HepG2 (cell line): ENCODE results near the gene MBNL3. TPM values are rescaled to one million over a fixed set of nuclear protein-coding genes. Genes with fewer than 3 reads are reported as not detected.

Experiments
- ATAC-seq: fragments of 200-7000 bp; cut with Tn5 transposase; 3 replicates; pipeline ENCODE4 v1.9.1; 2020; ENCODE audit warnings: mild to moderate bottlenecking, moderate library complexity
- BruUV-seq: library from RNA; stranded (reverse); fragments of 400-500 nt; replicated peaks from 2 replicates; lab custom pipeline; 2021; lab: Mats Ljungman, UMichigan
- CTCF ChIA-PET: fragments of 300-600 bp; formaldehyde crosslinking; extraction: SDS; loops from one replicate; lab custom pipeline; 2021; ENCODE audit warnings: low total read pairs, inconsistent platforms, low intra/inter-chr PET ratio; lab: Yijun Ruan, JAX
- POLR2A ChIA-PET: fragments of 350-600 bp; sonication (Branson Sonifier 250); formaldehyde crosslinking; loops from one replicate; lab custom pipeline; 2020; ENCODE audit warnings: antibody characterized with exemption, inconsistent platforms; lab: Yijun Ruan, JAX
- DNase-seq: peaks from one replicate; pipeline ENCODE4 v3.0.0-alpha.2; 2015; ENCODE audit warnings: low spot score
- FAIRE-seq: peaks from 3 replicates; lab custom pipeline; 2011; peaks lifted over from hg19 to GRCh38; lab: Jason Lieb, UNC
- H2AFZ ChIP-seq: one replicate; pipeline ENCODE4 v1.6.1; 2011; ENCODE audit warnings: low read length, inconsistent platforms
- H3K27ac ChIP-seq: fragments of 300-600 bp; 3 replicates; pipeline ENCODE4 v1.8.0; 2011; ENCODE audit warnings: mixed run types, mild to moderate bottlenecking, mixed read lengths, low read length, inconsistent platforms; ENCODE audit not compliant: insufficient read depth; ENCODE audit errors: extremely low read length
- H3K27me3 ChIP-seq, 2 experiments: fragments of 200-600 bp in 1 of 2; 2 replicates in 1 of 2; 3 replicates in 1 of 2; pipeline versions ENCODE4 v1.6.0 to v1.8.0; 2011; ENCODE audit warnings: low read length in 2 of 2, mild to moderate bottlenecking in 2 of 2, moderate library complexity in 2 of 2, inconsistent platforms in 1 of 2; ENCODE audit not compliant: insufficient read depth in 2 of 2, control insufficient read depth in 1 of 2
- H3K36me3 ChIP-seq, 2 experiments: fragments of 200-600 bp in 1 of 2; replicated peaks in 1 of 2; 2 replicates in 1 of 2; 3 replicates in 1 of 2; pipeline versions ENCODE4 v1.5.1 to v1.8.0; 2011; ENCODE audit warnings: low read length in 2 of 2, inconsistent platforms in 1 of 2; ENCODE audit not compliant: insufficient read depth in 2 of 2, control insufficient read depth in 1 of 2
- H3K4me1 ChIP-seq: 2 replicates; pipeline ENCODE4 v1.5.1; 2012; ENCODE audit warnings: low read length, inconsistent platforms; ENCODE audit not compliant: insufficient read depth
- H3K4me2 ChIP-seq: 2 replicates; pipeline ENCODE4 v1.6.0; 2011; ENCODE audit warnings: low read depth, low read length, inconsistent platforms
- H3K4me3 ChIP-seq, 3 experiments: fragments of 200-600 bp in 1 of 3; sonication (generic), shearing (Covaris generic) in 1 of 3; replicated peaks in 1 of 3; 2 replicates each; pipeline ENCODE4 v1.5.1; 2011 to 2016; ENCODE audit warnings: low read length in 3 of 3, inconsistent platforms in 2 of 3, low read depth in 2 of 3, mild to moderate bottlenecking in 2 of 3, control low read depth in 1 of 3, mixed read lengths in 1 of 3; ENCODE audit not compliant: insufficient read depth in 1 of 3
- H3K79me2 ChIP-seq: one replicate; pipeline ENCODE4 v1.6.1; 2011; ENCODE audit warnings: low read length, inconsistent platforms; ENCODE audit not compliant: insufficient read depth
- H3K9ac ChIP-seq: 2 replicates; pipeline ENCODE4 v1.6.0; 2011; ENCODE audit warnings: mild to moderate bottlenecking, low read depth, low read length, inconsistent platforms; ENCODE audit not compliant: insufficient read depth
- H3K9me3 ChIP-seq: 2 replicates; pipeline ENCODE4 v1.5.1; 2012; ENCODE audit warnings: mild to moderate bottlenecking, low read length
- H4K20me1 ChIP-seq: 2 replicates; pipeline ENCODE4 v1.6.0; 2011; ENCODE audit warnings: inconsistent platforms, mild to moderate bottlenecking, low read length, moderate library complexity; ENCODE audit not compliant: insufficient read depth
- AGO2 ChIP-seq: fragments of 200-400 bp; formaldehyde crosslinking; optimal IDR thresholded peaks from 2 replicates; pipeline ENCODE3; 2017; ENCODE audit warnings: mild to moderate bottlenecking, low read depth, low read length, moderate library complexity
- EHMT2 ChIP-seq: fragments of 200-600 bp; sonication (generic); IDR thresholded peaks from 2 replicates; pipeline ENCODE4 v1.7.0; 2017; ENCODE audit warnings: antibody characterized with exemption, low read depth, low read length, borderline replicate concordance
- HMGXB3 ChIP-seq: sonication (generic); formaldehyde crosslinking; IDR thresholded peaks from 2 replicates; pipeline ENCODE4 v1.4.0; 2020; ENCODE audit warnings: missing genetic modification reagents, borderline replicate concordance
- ISL2 ChIP-seq: sonication (generic); formaldehyde crosslinking; IDR thresholded peaks from 2 replicates; pipeline ENCODE4 v1.5.0; 2020; ENCODE audit warnings: missing genetic modification reagents
- RBM22 ChIP-seq: fragments of 200-400 bp; formaldehyde crosslinking; optimal IDR thresholded peaks from 2 replicates; pipeline ENCODE3; 2017; ENCODE audit warnings: mild to moderate bottlenecking, low read length, moderate library complexity
- ZNF224 ChIP-seq: sonication (generic); formaldehyde crosslinking; IDR thresholded peaks from 2 replicates; pipeline ENCODE4 v1.5.0; 2020; ENCODE audit warnings: mild to moderate bottlenecking, missing genetic modification reagents
- ZNF496 ChIP-seq: sonication (generic); formaldehyde crosslinking; IDR thresholded peaks from 2 replicates; pipeline ENCODE4 v1.8.1; 2023; ENCODE audit warnings: mild to moderate bottlenecking, moderate library complexity, missing genetic modification reagents; ENCODE audit not compliant: insufficient replicate concordance
- ZNF589 ChIP-seq: sonication (generic); formaldehyde crosslinking; conservative IDR thresholded peaks from 2 replicates; pipeline ENCODE4 v1.8.0; 2022; ENCODE audit warnings: mild to moderate bottlenecking, moderate library complexity, missing genetic modification reagents
- WGBS: methylation state at CpG from one replicate; pipeline ENCODE4 v1.1.6; 2017; ENCODE audit warnings: low lambda C conversion rate; 5-methylcytosine and 5-hydroxymethylcytosine counted together
- in situ Hi-C: cut with HindIII; loops from 2 replicates; pipeline ENCODE4 v1.10.0; 2017; ENCODE audit warnings: low pct_unique_long_range_greater_than_20kb; ENCODE audit not compliant: extremely low pct_ligation_motif_present
- intact Hi-C: fragments of 100-400 bp; cut with micrococcal nuclease; formaldehyde crosslinking; loops from one replicate; pipeline ENCODE4 v1.10.0; 2022; ENCODE audit not compliant: unreplicated experiment
- polyA plus RNA-seq, 8 experiments: library from polyadenylated mRNA; depleted of rRNA in 3 of 8; stranded (reverse) in 7 of 8; unstranded in 1 of 8; fragments of >200 nt; fragmentation: Illumina TruSeq in 4 of 8; extraction: Trizol in 4 of 8; gene quantifications; 2 replicates each; pipeline versions ENCODE4 v1.2.1 to v1.2.3, GENCODE V29; 2011 to 2016; ENCODE audit warnings: low read depth in 4 of 8, missing spikeins in 1 of 8, mixed read lengths in 1 of 8; ENCODE audit not compliant: insufficient read depth in 1 of 8
- total RNA-seq, 5 experiments: library from RNA; depleted of rRNA; stranded (reverse); fragments of >200 nt; fragmentation: Illumina TruSeq; extraction: Trizol; gene quantifications; 2 replicates each; pipeline ENCODE4 v1.2.3, GENCODE V29; 2016; ENCODE audit warnings: low read depth in 1 of 5

MBNL3 gene
- total and polyA plus RNA-seq, 2 of the 13 experiments (the other 11 are each of a cell fraction or from before 2014, with no cell fraction given), result 155 to 257 TPM

GRCh38 chrX:132393085-132393484 is 95.8 kb downstream of the MBNL3 start:
- BruUV-seq, result no TSS peak
- intact Hi-C loops, result no loop called here
- Histone ChIP-seq H3K4me3 (no peak overlapping the region), H3K9ac (no peak overlapping the region), H4K20me1 (peaks cover 11% of the 10 kb centered on the region; the same call in 1 of the 2 replicates), H3K4me2 (no peak overlapping the region), H3K79me2 (peaks cover 11% of the 10 kb centered on the region), H3K9me3 (no peaks in the 10 kb centered on the region), H2AFZ (no peak overlapping the region)
- POLR2A ChIA-PET, result no interaction called here
- no peak for DNase-seq
- CTCF ChIA-PET, result no interaction called here
- TF ChIP-seq ZNF224 (CRISPR knock-in tag) (no peak), AGO2 (peak; percentile 42), EHMT2 (no peak), ISL2 (CRISPR knock-in tag) (0 out of 2 replicates have a peak, but pooled peaks have one; percentile 27), ZNF496 (CRISPR knock-in tag) (no peak), ZNF589 (CRISPR knock-in tag) (no peak)
- TF ChIP-seq, all 625 proteins: peak for 2
- FAIRE-seq, result no peak
- no peak overlapping the region for H3K27ac ChIP-seq
- H3K36me3 ChIP-seq, result peaks cover 0 to 34% of the 10 kb centered on the region in 2 experiments
- in situ Hi-C loops, result no loop called here
- H3K27me3 ChIP-seq, result no peaks in the 10 kb centered on the region
- no peak for ATAC-seq
- peaks cover 39% of the 10 kb centered on the region for H3K4me1 ChIP-seq

- no peak overlapping the region for H2AFZ ChIP-seq
- WGBS, result 98% methylated on average over 5 of the region's 9 CpGs
- H3K9ac ChIP-seq, result no peak overlapping the region
- no peak overlapping the region for H3K27ac ChIP-seq
- no peak for FAIRE-seq
- TF ChIP-seq HMGXB3 (CRISPR knock-in tag) (no peak), RBM22 (peak; percentile 69)
- TF ChIP-seq, all 625 proteins: peak for 1
- H3K9me3 ChIP-seq, result no peaks in the 10 kb centered on the region
- BruUV-seq, result no TSS peak
- intact Hi-C loops, result no loop called here
- H3K4me2 ChIP-seq, result no peak overlapping the region
- H3K79me2 ChIP-seq, result peaks cover 11% of the 10 kb centered on the region
- ATAC-seq (no peak), DNase-seq (no peak)
- ChIA-PET POLR2A (no interaction called here), CTCF (no interaction called here)
- H3K27me3 ChIP-seq, result no peaks in the 10 kb centered on the region
- in situ Hi-C loops, result no loop called here
- peaks cover 25% of the 10 kb centered on the region for H3K4me1 ChIP-seq
- no peak overlapping the region for H3K4me3 ChIP-seq
- H3K36me3 ChIP-seq, result peaks cover 0 to 43% of the 10 kb centered on the region in 2 experiments
- 0 out of 2 replicates have a peak, but pooled peaks cover 6% of the 10 kb centered on the region for H4K20me1 ChIP-seq
Observed at GRCh38 chrX:132390792-132391191, 98.0 kb downstream of the MBNL3 start.
